ENCODE measurements around the gene TNFSF10.

The TNFSF10 gene

DNA sequence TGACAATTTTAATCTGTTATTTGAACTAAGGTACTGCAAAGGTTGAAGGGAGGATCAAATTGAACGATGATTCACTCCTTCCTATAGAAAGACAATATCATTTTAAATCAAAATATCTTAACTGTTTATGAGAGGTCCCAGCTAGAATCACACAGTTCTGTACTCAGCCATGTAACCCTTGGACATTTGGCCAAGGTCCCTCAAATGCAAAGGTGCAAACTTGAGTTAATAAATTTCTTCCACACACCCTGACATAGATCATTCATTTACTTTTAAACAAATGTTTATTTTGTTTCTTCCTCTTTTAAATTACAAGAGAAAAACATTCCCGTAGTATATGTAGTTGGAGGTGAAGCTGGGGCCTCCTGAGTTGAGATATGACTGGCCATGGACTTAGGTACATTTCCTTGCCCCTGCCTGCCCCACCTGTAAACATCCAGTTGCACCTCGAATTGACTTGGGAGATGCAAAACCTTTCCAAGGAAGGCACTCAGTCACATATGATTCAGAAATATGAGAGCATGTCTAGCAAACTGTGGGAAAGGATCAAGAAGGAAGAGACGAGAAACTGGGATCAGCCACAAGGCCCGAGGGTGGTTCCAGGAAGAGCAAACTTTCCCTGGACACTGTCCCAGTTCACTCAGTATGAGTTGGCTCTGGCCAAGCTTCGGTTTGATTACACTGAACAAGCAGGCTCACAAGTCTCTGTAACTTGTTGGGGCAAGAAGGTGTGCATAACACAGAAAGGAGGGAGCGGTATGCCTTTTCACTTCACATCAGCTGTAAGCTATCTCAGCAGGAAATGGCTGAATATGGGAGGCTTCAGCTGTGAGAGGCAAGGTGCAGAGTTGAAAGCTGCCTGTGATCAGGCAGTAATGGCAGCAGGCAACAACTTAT lies 6.7 kb downstream of the TNFSF10 start:
- no peak for DNase-seq

DNA sequence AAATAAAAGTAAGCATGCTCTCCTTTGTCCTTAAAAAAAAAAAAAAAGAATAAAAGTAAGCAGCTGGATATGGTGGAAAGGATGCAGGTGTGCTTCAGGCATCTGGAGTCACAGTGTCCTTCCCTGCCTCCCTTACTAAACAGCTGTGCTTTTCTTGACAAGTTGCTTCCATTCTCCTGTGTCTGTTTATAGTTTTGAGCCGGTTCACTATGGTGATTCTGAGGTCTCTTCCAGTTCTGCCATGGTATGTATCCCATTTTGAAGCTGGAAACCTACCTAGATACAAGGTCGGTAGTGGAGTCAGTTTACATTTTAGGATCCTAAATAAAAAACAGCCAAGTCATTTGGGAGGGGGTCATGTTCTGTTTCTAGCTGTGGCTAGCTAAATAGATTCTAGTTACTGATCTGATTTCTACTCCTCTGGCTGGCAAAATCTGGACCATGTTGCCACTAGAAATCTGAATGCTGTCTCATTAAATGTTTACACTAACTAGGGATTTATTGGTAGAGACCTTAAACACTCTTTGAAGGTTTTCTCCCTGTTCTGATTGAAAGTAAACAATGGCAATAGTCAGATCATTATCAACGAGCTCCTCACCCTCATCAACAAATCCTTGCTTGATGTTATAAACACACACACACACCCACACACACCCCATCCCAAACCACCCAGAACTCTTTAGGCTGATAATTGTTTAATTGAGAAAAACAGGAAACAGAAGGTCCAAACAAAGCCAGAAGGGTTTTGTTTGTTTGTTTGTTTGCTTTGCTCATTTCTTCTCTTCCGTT lies 7.9 kb downstream of the TNFSF10 start:
- DNase-seq: no peak

DNA sequence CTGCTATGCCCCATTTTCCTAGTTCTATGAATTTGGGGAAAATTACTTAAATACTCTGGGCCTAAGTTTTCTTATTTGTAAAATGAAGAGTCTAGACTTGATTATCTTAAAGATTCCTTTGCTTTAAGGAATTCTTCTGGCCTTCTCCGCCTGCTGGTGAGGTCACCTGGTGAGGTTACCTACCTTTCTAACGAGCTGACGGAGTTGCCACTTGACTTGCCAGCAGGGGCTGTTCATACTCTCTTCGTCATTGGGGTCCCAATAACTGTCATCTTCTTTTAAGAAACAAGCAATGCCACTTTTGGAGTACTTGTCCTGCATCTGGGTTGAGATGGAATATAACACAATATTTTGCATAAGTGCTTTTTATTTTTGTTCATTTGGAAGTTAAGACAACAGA lies 8.6 kb downstream of the TNFSF10 start:
- DNase-seq: no peak

DNA sequence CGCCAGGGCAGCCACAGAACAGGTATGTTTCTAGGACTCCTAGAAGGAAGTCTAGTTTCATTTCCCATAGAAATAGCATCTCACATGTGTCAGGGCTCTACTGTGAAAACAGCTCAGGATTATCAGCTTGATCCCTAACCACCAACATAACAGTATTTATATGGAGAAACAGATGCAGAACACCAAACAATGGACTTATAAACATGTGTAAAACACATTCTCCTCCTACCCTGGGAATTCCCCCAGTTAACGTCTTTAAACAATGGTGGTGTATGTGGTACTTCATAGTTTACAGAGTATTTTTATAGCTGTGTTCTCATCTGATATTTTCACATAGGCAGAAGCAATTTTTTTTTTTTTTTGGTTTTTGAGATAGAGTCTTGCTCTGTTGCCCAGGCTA lies 9.7 kb downstream of the TNFSF10 start:
- no peak for DNase-seq

DNA sequence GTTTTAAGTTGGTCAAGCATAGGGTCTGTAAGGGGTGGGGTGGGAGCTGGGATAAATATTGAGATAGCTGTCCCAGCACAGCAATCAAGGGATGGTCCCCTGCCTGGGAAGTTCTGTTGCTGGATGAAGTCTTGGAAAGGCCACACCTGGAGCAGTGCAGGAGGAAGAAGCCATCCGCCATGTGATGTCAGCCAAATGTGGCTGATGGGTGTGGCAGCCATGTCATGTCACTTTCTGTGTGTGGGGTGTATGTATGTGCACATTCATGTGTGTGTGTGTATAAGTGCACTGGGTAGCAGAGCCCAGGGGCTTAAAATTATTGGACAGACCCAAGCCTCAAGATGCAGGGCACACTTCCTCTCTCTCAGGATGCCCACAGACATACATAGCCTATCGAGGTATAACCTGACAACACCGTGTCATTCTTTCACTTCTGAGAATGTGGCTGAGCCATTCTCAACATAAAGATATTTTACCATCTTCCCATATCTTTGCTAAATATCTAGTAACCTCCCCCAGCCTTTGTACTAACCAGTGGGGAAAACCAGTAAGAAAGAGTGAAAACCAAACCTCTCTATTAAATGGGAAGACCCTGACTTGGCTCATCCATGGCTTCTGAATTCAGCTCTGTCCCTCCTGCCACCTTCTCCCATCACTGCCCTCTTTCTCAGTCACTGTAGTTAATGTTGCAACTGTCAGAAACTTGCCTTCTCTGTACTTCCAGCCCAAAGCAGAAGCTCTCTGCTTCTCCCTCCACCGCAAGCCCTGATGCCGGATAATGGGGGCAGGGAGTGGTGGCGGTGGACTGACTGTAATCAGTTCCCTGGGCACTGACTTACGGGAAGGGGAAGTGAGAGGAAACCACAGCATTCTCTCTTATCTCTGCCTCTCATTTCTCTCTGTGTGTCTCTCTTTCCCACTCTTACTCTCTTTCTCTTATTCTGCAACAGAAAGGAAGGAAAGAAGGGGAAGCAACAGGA lies 11.2 kb downstream of the TNFSF10 start:
- DNase-seq: peak; percentile 73

DNA sequence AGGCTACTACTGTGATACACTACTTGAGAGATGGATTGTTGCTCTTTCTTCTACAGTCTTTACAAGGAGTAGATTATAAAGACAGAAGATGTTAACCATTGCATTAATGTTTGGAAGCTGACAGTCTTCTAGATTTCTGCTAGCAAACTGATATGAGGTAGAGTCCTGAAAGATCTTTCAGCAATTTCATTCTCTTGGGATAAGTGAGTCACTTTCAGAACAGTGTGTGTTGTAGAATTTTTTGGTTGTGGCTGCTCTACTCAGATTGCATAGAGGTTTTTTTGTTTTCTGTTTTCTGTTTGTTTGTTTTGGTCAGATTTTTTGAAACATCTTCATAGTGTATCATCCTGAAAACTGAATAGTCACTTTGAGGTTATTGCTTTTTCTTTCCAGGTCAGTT lies 17.1 kb downstream of the TNFSF10 start:
- DNase-seq: no peak

DNA sequence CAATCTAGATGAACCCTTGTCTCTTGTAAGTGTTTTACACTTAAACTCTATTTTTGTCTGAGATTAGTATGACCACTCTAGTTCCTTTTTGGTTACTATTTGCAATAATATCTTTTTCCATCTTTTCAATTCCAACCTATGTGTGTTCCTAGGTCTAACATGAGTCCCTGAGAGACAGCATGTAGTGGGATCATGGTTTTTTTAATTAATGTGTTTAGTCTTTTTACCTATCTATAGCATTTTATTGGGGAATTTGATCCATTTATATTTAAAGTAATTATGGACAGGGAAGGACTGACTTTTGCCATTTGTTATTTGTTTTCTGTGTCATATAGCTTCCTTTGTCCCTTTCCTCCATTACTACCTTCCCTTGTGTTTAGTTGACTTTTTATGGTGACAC lies 21.7 kb downstream of the TNFSF10 start:
- no peak for DNase-seq

DNA sequence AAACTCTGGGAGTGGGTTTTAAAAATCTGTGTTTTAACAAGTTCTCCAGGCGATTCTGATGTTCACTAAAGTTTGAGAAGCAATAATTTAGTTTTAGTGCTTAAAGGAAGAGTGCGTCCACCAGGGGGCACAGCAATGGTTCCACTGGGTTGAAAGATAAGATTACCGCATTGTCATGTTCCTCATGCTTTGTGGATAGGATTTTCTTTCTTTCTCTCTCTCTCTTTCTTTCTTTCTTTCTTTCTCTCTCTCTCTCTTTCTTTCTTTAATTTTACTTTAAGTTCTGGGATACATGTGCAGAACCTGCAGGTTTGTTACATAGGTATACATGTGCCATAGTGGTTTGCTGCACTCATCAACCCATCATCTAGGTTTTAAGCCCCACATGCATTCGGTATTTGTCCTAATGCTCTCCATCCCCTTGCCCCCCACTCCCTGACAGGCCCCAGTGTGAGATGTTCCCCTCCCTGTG lies 33.0 kb downstream of the TNFSF10 start:
- DNase-seq: peak; percentile 57

DNA sequence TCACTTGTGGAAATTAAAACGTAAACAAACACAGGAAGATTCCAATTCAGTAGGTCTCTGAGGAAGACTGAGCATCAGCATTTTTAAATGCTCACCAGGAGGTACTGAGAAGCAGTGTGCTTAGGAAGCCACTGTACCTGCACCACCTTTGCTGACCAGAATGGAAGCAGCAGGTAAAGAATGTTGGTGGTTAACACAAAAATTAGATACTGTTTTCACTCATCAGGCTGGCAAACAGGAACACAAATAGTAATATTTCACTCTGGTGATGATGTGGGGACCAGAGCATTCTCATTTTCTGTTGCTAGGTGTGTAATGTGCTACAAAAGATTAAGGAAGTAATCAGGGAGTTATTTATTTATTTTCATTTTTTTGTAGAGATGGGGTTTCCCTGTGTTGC lies 45.1 kb downstream of the TNFSF10 start:
- no peak for DNase-seq

DNA sequence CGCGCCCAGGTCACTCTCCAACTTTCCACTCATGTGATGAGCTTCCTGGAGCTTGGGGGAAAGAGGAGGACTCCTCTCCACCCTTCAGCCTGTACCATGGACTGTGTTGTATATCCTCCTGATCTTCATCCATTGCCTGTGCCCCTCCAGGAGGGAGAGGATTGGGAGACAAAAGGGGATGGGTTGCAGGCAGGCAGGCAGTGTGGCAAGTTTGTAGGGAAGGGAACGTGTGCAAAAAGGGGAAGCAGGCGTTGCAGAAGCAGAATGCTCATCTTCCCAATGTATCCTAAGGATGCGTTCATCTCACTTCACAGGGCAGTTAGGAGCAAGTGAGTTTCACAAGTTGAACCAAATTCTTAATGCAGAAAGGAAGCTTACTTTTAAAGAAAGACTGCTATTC lies 46.9 kb downstream of the TNFSF10 start:
- DNase-seq: no peak

DNA sequence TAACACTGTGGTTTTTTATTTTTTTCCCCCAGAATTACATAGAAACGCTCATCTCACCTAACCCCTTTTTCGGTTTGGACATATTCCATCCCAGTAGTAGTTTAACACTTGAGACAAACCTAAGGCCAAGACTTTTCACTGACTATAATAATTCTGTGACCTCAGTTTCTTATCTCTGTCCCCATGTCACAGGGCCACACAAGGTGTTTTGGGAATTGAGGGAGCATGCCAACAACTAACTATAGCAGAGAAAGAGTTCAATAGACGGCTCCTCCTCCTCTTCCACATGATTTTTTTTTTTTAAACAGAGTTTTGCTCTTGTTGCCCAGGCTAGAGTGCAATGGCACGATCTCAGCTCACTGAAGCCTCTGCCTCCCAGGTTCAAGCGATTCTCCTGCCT lies 47.5 kb downstream of the TNFSF10 start:
- no peak for DNase-seq

DNA sequence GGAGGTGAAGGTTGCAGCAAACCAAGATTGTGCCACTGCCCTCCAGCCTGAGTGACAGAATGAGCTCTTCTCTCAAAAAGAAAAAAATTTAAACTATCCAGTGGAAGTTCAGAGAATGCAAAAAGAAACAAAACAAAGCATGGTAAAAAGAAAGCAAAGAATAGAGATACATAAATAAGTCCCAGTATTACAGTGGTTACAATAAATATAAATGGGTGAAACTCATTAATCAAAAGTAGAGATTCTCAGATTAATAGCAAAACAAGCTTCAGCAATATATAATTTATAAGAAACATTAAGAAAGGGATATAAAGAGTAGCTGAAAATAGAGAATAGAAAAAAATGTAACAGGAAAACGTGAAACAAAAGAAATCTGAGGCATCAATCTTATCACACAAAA lies 51.3 kb downstream of the TNFSF10 start:
- DNase-seq: no peak

DNA sequence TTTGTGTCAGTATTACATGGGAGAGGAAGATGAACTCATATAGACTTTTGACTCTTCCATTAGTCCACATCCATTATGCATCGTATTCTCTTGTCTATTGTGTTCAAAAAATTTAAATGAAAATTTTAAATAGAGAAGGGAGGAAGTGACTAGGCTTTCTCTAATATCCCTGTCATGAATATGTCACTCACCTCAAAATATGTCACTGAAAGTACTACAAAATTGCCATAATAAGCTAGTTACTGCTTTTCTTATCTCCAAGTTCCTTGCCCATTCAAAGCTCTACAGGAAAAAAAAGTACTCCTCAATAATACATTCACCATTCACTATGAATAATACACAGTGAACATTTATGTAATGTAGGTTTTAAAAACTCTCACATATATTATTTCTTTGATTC lies 52.6 kb downstream of the TNFSF10 start:
- no peak for DNase-seq

DNA sequence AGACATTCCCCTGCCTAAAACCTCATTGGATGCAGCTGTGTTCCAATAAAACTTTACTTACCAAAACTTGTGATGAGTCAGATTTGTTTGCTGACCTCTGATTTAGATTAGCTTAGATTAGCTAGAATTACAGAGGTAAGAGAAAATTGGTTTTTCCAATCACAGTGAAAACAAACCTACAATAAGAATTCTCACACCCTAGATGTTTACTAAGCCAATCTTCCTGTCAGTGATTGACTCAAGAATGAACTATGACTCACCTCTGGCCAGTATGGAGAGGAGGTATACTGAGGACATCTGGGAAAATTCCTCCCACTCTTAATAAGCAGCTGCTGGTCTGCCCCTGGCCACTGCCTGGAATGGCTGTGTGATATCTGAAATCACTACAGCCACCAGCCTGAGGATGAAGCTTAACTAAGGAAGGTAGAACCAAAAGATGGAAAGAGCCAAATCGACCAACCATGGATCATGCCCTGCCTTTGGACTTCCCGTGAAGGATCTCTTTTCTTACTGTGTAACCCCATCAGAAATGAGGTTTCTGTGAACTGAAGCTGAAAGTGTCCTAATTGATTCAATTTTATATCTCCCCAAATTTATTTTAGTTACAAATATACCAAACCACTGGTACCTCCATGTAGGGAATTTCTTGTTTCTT lies 55.9 kb downstream of the TNFSF10 start:
- no peak for DNase-seq

DNA sequence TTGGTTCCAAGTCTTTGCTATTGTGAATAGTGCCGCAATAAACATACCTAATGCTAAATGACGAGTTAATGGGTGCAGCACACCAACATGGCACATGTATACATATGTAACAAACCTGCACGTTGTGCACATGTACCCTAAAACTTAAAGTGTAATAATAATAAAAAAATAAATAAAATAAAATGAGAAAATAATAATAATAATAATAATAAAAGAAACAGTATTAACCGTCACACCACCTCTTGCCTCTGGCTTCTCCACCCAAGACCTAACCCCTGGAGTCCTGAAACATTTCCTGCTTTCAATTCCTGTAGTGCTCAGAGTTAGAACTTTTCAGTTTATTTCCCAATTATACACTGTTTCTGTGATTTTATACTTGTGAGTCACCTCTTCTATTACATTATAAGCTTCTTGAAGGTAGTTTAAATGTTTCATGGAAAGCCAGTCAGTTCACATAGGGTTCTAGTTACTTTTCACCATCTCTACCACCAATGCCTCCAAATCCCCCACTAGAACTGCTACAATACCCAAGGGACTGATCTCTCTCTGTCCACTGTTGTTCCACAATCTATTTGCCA lies 56.6 kb downstream of the TNFSF10 start:
- no peak for DNase-seq

DNA sequence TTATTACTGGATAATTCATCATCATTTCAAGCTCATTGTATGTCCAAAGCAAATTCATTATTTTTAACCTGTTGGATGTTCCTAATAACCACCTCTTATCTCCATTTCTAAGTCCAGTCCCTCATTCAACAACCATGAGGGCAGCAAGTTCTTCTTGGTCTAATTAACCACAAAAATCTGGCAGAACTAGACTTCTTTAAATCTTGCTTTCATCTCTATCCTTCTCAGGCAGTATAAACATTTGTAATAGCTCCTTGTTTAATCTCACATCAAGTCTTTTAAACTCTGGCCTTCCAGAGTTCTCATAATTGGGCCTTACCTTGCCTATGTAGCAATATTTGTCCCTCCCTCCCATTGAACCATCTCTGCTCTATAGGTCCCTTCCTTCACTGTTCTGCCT lies 57.9 kb downstream of the TNFSF10 start:
- DNase-seq: no peak

DNA sequence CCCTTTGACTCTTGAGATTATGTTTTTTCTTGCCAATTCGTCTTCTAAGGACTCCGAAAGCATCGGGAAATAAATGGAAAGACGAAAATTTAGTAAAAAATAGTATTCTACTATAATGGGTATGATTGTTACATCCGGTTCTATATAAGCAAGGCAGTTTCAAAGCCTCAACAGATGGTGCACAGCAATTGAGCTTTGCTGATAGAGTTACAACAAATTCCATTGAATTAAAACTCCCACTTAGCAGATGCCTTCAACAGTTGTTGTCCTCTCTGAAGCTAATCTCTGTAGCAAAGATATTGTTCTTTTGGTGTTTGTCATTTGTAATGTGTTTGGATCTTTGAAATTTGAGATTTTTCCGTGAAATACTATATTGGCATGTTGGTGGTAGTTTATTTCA lies 58.9 kb downstream of the TNFSF10 start:
- no peak for DNase-seq

DNA sequence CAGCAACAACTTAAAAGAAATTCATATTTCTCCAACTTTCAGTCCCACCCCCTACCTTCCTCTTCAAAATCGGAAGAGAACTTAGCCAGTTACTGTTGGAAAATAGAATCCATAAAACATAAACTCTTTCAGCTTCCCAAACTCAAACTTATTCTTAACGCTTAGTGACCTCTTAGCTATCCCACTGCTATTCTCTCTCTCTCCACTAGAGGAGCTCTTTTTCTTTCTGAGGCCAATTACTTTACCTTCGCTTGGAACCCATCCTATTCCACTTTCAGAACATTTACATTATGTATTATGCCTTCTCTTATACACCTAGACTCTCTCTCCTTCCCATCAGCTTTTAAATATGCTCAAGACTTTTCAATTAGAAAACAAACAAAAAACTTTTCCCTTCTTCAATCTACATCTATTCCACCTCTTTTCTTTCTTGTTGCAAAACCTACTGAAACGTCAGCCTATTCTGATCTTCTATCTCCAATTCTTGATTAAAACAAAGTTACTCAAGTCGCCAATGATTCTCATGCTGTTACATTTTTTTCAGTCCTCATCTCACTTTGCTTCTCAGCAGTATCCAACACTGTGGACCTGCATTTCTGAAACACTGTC lies 61.6 kb downstream of the TNFSF10 start:
- no peak for DNase-seq

DNA sequence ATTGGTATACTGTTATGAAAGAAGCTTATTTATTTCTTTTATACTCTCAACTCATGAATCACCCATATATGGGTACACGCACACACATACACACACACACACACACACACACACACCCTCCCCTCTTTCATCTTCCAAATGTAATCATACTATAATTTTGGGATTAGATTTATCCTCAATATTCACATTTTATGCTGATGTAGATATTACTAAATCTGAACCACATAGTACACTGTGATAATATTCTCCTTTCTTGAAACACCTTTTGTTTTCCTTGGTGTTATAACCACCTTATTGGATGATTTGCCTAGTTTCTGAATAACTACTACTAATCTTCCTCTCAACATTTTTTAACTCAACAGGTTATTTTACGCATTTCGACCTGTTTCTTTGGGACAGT lies 66.8 kb downstream of the TNFSF10 start:
- DNase-seq: no peak

Measured in CD4-positive, alpha-beta T cell treated with Interleukin-15 for 1 hour (primary cell).